HTERT RPE-1 (cell line): ENCODE data around the gene MAGEB2.
"Not testable (repeated sequence)": the region's sequence is repeated elsewhere in the genome, so short reads cannot be mapped to it uniquely, and the experiment has no call there.

Source experiments
- in situ Hi-C: fragments of 300-500 bp; cut with MboI; formaldehyde crosslinking; loops from 4 replicates; pipeline ENCODE4 v1.14.3; 2020; ENCODE audit warnings: low sequenced_read_pairs

MAGEB2 gene, protein sequence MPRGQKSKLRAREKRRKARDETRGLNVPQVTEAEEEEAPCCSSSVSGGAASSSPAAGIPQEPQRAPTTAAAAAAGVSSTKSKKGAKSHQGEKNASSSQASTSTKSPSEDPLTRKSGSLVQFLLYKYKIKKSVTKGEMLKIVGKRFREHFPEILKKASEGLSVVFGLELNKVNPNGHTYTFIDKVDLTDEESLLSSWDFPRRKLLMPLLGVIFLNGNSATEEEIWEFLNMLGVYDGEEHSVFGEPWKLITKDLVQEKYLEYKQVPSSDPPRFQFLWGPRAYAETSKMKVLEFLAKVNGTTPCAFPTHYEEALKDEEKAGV

DNA sequence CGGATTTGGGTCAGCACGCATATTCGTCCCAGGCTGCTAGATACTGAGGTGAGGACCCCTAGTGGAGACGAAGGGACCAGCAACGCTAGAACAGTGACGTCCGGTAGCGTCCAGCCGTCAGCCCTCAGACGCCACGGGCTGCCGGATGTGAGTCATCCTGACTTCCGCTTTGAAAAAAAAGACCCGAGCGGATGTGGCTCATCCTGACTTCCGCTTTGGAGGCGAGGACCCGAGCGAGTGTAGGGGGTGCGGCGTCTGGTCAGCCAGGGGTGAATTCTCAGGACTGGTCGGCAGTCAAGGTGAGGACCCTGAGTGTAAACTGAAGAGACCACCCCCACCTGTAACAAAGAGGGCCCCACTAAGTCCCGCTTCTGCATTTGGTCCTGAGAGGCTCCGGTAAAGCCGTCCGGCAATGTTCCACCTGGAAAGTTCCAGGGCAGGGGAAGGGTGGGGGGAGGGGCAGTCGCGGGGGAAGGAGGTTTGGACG is at the start of gene MAGEB2:
MAGEB2 (plus strand) TSS at position 207 of the 487 bp plus-strand sequence. CDS start 3,018 bp downstream, outside the sequence.
- in situ Hi-C loops: no loop called here

DNA sequence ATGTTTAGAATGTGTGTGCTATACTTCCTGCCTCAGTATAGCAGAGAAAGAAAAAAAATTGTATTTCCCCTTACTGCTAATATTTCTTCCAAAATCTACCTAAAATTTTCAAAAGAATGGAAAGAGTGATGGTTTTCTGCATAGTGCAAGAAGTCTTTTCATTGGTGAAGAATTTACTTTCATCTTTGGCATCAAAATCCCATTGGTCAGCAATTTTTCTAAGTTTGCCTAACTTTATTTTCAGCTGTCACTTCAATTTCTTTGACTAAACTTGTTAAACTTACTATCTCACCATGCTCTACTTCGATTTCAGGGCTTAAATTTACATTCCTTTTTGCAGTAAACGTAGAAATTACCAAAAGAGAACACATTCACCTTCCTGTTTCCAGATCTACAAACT is 44.5 kb upstream of the MAGEB2 start:
- in situ Hi-C loops: no loop called here

DNA sequence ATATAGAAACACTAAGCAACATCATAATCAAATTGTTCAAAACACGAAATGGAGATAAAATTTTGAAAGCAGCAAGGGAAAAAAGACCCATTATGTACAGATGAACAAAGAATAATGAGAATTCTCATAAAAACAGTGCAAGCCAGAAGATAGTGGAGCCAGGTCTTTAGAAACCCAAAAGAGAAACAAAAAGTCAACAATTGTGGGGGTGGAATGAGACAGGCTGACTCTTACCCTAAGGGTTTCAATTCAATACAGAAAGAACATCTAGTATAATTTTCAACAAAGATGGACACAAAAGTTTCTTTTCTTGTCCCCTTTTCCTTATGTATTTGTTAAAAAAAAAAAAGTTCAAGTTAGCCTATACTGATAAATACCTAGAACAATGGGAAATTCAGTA is 34.0 kb upstream of the MAGEB2 start:
- in situ Hi-C loops: no loop called here

DNA sequence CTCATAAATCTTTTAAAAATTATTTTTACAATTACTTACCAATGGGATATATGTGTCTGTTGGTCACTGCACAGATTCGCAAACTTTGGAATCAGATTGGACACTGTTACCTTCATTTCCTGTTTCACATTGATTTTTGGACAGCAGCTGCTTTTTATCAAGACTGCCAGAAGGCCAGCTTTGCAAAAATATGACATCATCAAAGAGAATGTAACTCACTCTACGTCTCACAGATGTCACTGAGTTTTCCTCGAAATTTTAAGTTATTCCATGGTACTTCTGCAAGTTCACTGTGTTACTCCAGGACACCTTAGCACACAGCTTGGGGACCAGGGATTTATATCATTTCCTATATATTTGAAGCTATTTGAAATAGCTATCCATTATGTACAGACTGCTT is 31.8 kb upstream of the MAGEB2 start:
- in situ Hi-C loops: no loop called here

DNA sequence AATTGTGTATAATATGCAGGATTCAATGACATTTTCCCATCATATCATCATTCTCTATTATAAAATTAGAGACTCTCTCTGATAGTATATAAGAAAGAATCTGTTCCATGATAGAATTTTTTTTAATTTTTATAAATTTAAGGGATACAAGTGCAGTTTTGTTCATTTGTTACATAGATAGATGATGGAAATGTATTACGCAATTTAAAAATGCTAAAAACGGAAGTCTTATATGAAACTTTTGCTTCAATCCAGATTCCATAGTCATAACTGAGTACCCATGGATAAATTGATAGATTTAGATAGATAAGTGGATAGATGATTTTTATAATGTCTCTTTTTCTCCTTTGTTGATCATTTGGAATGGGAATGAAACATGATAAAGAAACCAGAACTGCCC is 24.9 kb upstream of the MAGEB2 start:
- in situ Hi-C loops: no loop called here

DNA sequence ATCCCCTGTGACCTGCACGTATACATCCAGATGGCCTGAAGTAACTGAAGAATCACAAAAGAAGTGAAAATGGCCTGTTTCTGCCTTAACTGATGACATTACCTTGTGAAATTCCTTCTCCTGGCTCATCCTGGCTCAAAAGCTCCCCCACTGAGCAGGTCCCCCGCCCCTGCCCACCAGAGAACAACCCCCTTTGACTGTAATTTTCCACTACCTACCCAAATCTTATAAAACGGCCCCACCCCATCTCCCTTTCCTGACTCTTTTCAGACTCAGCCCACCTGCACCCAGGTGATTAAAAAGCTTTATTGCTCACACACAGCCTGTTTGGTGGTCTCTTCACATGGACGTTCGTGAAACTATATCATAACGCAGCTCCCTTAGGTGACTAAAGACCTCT is 21.5 kb upstream of the MAGEB2 start:
- in situ Hi-C loops: not testable (repeated sequence)

DNA sequence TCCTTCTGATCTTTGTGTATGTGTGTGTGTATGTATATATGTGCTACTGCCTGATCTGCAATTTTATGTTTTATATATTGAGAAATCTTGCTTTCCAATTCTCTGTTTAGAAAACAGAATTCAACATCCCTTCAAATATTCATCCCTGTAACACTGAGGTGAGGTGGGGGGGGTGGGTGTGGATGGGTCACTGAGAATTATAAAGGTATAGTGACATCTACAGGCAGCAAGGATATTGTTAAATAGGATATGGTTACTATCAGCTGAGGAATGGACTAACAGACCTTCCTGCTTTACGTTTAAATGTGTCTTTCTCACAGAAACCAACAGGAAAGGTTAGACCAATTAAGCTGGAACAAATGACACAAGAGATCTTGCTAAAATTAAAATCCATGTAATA is 19.0 kb upstream of the MAGEB2 start:
- in situ Hi-C loops: no loop called here

DNA sequence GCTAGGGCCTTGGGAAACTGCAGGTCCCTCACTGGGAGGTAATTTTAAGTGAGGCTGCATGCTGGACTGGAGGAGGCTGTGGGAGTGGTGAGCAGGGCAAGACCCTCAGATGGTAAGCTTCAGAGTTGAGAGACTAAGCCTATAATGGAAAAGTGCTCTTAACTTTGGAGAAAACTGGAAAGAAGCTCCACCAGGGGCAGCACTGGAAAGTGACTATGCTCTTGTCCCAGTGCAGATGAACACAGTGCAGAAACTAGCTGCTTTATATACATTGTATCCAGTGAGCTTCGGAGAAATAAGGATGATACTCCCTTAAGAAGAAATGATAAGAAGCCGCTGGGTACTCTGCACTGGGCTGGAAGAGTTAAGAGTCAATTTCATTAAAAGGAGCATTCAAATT is 3.2 kb upstream of the MAGEB2 start:
- in situ Hi-C loops: no loop called here

DNA sequence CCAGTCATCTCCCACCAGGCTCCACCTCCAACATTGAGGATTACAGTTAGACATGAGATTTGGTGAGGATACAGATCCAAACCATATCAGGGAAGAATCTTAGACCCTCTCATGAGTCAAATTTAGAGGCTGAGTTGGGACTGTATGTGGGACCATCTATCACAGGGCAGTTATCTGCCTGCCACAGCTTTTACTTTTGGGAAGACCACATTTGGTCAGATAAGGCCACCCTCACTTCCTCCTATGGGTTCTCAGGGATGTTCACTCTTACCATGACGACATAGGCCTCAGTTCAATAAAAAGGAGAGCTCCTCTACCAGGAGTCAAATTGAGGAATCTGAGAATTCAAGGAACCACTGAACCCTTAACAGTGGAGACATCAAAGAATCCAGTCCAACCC is 2.1 kb downstream of the MAGEB2 start:
- in situ Hi-C loops: no loop called here

DNA sequence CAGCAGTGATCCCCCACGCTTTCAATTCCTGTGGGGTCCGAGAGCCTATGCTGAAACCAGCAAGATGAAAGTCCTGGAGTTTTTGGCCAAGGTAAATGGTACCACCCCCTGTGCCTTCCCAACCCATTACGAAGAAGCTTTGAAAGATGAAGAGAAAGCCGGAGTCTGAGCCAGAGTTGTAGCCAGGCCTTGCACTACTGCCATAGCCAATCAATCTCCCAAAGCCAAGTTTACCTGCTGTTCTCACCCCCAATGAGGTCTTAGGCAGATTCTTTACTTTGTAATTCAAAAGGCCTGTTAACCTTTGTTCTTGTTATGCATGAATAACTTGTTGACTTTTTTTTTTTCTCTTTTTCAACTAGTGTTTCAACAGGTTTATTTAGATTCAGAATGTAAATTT is 4.0 kb downstream of the MAGEB2 start:
- in situ Hi-C loops: no loop called here

DNA sequence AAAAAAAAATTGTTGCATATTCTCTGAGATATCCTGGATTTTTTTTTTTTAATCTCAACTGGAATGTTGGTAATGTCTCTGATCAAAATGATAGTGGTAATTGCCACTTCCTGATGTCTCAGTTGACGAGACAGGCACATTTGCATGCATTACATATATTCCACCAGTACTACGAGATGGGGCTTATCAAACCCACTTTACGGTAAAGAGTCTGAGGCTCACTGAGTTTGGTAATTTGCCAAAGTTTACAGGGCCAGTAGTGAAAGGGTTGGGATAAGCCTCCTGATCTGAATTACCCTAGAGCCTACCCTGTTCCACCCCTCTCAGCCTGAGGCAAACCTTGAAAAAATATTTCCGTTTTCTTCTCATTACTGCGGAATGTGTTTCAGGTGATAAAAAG is 5.3 kb downstream of the MAGEB2 start:
- in situ Hi-C loops: no loop called here

DNA sequence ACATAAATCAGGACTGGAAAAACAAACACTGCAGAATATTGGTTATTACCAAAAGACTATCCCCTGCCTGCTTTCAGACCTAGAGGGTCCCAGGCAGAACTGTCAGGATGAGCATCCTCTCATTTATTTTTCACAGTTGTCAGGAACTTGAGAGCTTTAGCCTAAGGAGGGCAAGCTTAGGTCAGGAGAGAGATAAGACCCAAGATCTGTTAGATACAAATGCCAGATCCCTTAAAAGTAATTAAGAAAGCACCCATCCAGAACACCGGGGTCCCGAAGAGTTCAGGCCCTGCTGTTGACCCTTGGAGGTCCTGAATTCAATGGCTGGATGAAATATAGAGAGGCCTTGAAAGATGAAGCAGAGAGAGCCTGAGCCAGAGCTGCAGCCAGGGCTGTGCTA is 9.2 kb downstream of the MAGEB2 start:
- in situ Hi-C loops: no loop called here

DNA sequence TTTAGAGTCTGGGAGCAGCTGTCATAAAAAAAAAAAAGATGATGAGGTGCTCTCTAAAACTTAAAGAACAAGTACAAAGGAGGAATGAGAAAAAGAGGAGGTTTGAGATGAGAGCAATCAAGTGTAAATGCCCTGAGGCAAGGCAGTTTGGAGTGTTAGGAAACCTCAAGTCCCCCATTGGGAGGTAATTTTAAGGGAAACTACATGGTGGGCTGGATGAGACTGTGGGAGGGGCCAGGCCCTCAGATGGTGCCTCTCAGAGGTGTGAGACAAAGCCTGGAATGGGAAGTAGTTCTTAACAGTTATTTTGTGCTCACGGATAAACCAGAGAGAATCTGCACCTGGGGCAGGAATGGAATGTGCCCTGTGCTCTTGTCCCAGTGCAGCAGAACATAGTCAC is 13.2 kb downstream of the MAGEB2 start:
- in situ Hi-C loops: no loop called here

DNA sequence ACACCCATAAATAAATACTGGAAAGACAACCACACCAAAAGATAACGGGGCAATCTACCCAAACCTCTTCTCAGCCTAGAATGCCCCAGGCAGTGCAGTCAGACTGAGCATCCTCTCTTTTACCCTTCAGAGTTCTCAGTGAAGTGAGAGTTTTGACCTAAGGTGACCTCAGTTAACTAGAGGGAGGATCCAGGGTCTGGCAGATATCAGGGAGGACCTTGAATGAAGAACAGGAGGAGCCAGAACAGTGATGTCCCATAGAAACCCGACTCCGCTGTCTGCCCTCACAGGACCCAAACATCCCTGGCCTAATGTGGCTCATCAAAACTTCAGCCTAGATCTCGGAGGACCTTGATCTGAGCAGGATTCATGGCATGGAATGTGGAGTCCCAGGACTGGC is 15.0 kb downstream of the MAGEB2 start, which contains the start of gene MAGEB3:
MAGEB3 (plus strand) TSS at position 263 of the 400 bp plus-strand sequence. CDS start 5,268 bp downstream, outside the sequence.
- in situ Hi-C loops: no loop called here

DNA sequence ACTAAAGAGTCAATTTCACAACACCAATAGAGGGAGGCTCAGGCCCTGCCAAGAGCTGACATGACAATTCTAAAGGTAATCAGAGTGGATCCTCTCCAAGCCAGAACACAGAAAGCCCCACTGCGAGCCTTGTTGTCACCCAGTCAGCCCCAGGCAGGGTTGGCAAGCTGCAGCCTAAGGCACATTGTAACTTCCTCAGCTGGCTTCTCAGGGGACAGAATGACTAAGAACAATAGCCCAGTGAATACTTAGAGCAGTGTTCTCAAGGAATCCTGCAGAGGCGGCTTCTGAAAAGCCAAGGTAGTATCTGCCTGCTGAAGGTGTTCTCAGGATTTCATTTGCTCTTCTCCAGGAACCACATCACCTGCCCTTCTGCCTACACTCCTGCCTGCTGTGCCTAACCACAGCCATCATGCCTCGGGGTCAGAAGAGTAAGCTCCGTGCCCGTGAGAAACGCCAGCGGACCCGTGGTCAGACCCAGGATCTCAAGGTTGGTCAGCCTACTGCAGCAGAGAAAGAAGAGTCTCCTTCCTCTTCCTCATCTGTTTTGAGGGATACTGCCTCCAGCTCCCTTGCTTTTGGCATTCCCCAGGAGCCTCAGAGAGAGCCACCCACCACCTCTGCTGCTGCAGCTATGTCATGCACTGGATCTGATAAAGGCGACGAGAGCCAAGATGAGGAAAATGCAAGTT is 26.5 kb downstream of the MAGEB2 start, which contains the start of gene MAGEB4:
MAGEB4 (plus strand) TSS at position 277 of the 692 bp plus-strand sequence; CDS start at position 413, 136 bp downstream.
- in situ Hi-C loops: no loop called here

DNA sequence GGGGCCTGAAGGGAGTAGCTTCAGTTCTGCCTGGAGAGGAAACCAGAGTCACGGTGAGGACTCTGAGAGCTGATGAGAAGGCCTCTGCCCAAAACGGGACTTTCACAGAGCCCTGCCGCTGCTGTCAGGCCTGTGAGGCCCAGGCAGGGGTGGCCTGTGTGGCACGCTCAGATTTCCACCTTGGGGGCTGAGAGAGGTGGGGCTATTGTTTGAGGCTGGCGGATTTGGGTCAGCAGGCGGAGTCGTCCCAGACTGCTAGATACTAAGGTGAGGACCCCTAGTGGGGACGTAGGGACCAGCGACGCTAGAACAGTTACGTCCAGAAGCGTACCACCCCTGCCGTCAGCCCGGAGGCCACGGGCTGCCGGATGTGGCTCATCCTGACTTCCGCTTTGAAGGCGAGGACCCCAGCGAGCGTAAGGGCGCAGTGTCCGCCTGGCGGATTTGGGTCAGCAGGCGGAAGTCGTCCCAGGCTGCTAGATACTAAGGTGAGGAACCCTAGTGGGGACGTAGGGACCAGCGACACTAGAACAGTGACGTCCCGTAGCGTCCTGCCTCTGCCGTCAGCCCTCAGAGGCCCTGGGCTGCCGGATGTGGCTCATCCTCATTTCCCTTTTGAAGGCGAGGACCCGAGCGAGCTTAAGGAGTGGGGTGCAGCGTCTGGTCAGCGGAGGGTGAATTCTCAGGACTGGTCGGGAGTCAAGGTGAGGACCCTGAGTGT is 31.6 kb downstream of the MAGEB2 start, which contains the start of gene MAGEB1:
MAGEB1 (plus strand) TSS at position 378 of the 721 bp plus-strand sequence. CDS start 3,348 bp downstream, outside the sequence.
- in situ Hi-C loops: no loop called here

DNA sequence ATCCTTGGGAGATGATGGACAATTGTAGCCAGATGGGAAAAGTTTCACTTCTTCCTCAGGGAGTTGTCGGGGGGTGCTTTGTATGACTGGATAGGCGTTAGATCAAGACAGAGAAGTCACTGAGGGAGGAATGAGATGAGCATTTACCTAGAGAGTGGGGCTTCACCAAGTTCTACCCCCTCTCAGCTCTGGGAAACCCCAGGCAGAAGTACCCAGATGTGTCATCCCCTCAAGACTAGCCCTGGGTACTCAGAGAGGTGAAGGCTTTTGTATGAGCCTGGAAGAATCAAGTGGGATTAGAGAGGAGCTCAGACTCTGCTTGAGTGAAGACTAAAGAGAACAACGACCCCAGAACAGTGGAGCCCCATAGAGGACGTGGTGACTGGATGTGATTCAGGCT is 33.5 kb downstream of the MAGEB2 start:
- in situ Hi-C loops: no loop called here

DNA sequence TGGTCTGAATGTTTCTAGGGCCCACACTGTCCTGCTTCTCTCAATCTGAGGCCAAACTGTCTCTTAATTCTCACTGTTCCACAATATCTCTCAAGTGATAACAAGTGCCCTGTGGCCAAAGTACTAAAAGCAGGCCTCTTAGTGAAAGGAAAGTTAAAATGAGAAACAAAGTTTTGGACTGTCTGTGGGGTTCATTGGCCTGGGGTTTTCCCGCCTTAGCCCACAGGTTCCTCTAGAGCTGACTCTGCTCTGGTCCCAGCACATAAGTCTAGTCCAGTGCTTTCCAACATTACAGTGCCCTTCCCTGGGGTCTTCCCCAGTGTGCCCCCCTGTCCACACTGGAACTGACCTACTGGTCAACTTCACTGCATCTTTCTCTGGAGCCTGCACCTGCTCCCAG is 37.9 kb downstream of the MAGEB2 start:
- in situ Hi-C loops: no loop called here

DNA sequence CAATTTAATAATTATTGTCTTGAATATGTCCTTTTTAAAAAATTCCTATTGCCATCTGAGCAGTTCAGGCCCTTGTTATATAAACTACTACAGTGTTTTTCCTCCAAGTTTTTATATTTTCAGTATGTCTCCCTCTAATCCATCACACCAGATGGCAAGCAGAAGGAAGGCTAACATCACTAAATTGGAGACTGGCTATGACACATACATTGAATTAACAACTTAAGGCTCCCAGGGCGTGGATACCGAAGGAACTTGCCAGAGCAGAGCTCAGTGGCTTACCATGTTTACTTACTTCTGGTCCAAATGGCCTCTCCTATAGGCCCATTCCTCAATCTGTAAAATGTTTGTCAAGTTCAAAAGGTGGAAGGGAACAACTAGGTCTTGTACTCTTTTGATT is 44.6 kb downstream of the MAGEB2 start:
- in situ Hi-C loops: no loop called here

DNA sequence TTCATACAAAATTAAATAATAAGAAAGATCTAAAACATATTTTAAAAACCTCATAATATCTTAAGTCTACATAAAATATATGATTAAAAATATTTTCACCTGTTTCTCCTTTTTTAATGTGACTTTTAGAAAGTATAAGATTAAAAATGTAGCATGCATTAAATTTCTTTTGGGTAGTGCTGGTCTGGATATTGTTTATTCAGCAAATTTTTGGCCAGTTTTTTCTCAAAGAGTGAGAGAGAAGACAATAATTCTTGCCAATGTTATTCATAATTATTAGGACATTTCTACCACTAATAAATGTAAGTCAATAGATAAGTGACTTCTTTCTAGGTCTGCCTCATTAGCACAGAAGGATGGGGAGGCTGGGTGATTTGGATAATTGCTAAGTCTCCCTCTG is 45.6 kb downstream of the MAGEB2 start:
- in situ Hi-C loops: no loop called here

DNA sequence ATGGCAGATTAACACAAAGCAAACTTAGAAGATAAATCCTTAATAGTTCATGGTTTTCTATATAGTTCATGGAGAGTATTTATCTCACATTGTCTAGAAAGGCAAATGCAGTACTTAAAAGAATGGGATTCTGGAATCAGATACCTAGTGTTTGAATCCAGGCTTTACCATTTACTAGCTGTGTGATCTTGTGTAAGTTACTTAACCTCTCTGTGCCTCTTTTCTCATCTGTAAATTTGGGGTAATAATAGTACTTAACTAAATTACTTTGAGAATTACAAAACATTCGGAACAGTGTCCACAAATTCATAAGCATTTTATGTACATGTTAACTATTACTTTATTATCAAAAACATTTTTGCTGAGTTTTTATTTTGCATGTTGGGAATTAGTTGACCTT is 47.4 kb downstream of the MAGEB2 start:
- in situ Hi-C loops: no loop called here
